Measurements from ENCODE around the gene DUSP8.
"Not testable (repeated sequence)": the region's sequence is repeated elsewhere in the genome, so short reads cannot be mapped to it uniquely, and the experiment has no call there.

DUSP8 gene

DNA sequence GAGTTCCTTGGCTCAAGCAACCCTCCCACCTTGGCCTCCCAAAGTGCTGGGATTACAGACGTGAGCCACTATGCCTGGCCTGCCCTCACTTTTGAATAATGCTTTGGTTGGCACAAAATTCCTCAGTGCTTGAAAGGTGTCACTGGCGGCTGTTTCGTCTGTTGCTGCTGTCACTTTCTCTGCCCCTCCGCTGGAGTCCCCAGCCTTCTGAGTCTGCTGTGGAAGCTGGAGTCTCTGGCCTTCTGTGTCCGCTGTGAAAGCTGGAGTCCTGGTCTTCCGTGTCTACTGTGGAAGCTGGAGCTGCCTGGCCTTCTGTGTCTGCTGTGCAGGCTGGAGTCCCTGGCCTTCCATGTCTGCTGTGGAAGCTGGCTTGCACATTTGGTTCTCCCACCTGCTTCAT, 17.9 kb upstream of the DUSP8 start:
- no peaks in the 10 kb centered on the region for H3K36me3 ChIP-seq (ENCODE audit: control insufficient read depth in 2 of 2, insufficient read depth in 1 of 2, low read length in 2 of 2)
- H3K4me3 ChIP-seq (ENCODE audit: low read depth, low read length) = no peak overlapping the region
- CTCF ChIA-PET = interaction anchor here (0.7 to 1.8 kb wide), 2 partner anchors 16 to 43 kb away, joined by 3 to 5 read pairs; no protein-coding TSS in a partner anchor
- TF ChIP-seq ZNF416 (tag by site-specific recombination; IDR thresholded peaks at IDR 0.05) (no peak), ZNF266 (tag by site-specific recombination; IDR thresholded peaks at IDR 0.05; ENCODE audit: low read depth) (no peak)
- TF ChIP-seq, protein P1, sequence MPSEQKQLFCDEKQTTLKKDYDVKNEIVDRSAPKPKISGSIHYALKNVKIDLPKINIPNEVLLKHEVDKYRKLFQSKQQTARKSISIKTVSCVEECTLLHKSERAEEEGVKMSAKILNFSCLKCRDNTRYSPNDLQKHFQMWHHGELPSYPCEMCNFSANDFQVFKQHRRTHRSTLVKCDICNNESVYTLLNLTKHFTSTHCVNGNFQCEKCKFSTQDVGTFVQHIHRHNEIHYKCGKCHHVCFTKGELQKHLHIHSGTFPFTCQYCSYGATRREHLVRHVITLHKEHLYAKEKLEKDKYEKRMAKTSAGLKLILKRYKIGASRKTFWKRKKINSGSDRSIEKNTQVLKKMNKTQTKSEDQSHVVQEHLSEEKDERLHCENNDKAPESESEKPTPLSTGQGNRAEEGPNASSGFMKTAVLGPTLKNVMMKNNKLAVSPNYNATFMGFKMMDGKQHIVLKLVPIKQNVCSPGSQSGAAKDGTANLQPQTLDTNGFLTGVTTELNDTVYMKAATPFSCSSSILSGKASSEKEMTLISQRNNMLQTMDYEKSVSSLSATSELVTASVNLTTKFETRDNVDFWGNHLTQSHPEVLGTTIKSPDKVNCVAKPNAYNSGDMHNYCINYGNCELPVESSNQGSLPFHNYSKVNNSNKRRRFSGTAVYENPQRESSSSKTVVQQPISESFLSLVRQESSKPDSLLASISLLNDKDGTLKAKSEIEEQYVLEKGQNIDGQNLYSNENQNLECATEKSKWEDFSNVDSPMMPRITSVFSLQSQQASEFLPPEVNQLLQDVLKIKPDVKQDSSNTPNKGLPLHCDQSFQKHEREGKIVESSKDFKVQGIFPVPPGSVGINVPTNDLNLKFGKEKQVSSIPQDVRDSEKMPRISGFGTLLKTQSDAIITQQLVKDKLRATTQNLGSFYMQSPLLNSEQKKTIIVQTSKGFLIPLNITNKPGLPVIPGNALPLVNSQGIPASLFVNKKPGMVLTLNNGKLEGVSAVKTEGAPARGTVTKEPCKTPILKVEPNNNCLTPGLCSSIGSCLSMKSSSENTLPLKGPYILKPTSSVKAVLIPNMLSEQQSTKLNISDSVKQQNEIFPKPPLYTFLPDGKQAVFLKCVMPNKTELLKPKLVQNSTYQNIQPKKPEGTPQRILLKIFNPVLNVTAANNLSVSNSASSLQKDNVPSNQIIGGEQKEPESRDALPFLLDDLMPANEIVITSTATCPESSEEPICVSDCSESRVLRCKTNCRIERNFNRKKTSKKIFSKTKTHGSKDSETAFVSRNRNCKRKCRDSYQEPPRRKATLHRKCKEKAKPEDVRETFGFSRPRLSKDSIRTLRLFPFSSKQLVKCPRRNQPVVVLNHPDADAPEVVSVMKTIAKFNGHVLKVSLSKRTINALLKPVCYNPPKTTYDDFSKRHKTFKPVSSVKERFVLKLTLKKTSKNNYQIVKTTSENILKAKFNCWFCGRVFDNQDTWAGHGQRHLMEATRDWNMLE (tag by site-specific recombination; conservative IDR thresholded peaks at IDR 0.05; ENCODE audit: low read depth) = no peak
- TF ChIP-seq, protein P2, sequence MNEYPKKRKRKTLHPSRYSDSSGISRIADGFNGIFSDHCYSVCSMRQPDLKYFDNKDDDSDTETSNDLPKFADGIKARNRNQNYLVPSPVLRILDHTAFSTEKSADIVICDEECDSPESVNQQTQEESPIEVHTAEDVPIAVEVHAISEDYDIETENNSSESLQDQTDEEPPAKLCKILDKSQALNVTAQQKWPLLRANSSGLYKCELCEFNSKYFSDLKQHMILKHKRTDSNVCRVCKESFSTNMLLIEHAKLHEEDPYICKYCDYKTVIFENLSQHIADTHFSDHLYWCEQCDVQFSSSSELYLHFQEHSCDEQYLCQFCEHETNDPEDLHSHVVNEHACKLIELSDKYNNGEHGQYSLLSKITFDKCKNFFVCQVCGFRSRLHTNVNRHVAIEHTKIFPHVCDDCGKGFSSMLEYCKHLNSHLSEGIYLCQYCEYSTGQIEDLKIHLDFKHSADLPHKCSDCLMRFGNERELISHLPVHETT (tag by site-specific recombination; IDR thresholded peaks at IDR 0.05) = no peak
- TF ChIP-seq, protein P3, sequence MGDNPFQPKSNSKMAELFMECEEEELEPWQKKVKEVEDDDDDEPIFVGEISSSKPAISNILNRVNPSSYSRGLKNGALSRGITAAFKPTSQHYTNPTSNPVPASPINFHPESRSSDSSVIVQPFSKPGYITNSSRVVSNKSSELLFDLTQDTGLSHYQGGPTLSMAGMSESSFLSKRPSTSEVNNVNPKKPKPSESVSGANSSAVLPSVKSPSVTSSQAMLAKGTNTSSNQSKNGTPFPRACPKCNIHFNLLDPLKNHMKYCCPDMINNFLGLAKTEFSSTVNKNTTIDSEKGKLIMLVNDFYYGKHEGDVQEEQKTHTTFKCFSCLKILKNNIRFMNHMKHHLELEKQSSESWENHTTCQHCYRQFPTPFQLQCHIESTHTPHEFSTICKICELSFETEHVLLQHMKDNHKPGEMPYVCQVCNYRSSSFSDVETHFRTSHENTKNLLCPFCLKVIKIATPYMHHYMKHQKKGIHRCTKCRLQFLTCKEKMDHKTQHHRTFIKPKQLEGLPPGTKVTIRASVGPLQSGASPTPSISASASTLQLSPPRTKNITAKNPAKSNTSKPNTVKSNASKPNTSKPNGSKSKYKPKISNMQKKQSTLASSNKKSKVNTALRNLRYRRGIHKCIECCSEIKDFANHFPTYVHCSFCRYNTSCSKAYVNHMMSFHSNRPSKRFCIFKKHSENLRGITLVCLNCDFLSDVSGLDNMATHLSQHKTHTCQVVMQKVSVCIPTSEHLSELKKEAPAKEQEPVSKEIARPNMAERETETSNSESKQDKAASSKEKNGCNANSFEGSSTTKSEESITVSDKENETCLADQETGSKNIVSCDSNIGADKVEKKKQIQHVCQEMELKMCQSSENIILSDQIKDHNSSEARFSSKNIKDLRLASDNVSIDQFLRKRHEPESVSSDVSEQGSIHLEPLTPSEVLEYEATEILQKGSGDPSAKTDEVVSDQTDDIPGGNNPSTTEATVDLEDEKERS (tag by site-specific recombination; IDR thresholded peaks at IDR 0.05) = no peak
- H3K27ac ChIP-seq (ENCODE audit: extremely low read depth, low read depth, low read length) = no peak overlapping the region
- no peaks in the 10 kb centered on the region for H3K4me1 ChIP-seq (ENCODE audit: control insufficient read depth, insufficient read depth, low read length)
- H3K9me3 ChIP-seq (ENCODE audit: control insufficient read depth, insufficient read depth, low read depth, low read length) = no peaks in the 10 kb centered on the region
- POLR2A ChIA-PET = no interaction called here

DNA sequence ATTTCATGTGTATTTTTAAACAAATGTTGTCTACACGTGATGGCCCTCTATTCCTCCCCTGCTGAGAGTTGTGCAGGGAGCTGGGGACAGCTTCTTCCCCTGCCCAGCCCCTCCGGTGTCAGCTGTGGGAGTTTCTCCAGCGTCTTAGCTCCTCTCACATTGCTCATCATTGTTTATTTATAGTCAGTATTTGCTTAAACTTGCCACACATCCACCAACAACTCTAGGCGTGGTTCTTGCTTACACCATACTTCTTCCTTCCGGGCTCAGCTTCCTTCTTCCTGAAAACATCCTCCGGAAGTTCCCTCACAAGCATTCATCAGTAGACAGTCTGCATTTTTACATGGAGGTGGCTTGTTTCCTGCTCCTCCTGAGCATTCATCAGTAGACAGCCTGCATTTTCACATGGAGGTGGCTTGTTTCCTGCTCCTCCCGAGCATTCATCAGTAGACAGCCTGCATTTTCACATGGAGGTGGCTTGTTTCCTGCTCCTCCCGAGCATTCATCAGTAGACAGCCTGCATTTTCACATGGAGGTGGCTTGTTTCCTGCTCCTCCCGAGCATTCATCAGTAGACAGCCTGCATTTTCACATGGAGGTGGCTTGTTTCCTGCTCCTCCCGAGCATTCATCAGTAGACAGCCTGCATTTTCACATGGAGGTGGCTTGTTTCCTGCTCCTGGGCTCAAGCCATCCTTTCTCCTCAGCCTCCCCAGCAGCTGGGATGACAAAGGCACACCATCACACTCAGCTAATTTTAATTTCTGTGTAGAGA, 17.3 kb upstream of the DUSP8 start:
- POLR2A ChIA-PET = interaction anchor here (1.2 kb wide), 1 partner anchor 11 kb away, joined by 5 read pairs; no protein-coding TSS in a partner anchor
- H3K9me3 ChIP-seq (ENCODE audit: control insufficient read depth, insufficient read depth, low read depth, low read length); H3K4me3 ChIP-seq (ENCODE audit: low read depth, low read length); H3K4me1 ChIP-seq (ENCODE audit: control insufficient read depth, insufficient read depth, low read length); H3K27ac ChIP-seq (ENCODE audit: extremely low read depth, low read depth, low read length); H3K36me3 ChIP-seq (ENCODE audit: control insufficient read depth in 2 of 2, insufficient read depth in 1 of 2, low read length in 2 of 2): not testable (repeated sequence)
- TF ChIP-seq SETDB1 (IDR thresholded peaks at IDR 0.05; ENCODE audit: insufficient read length, low read length) (peak; percentile 77), TRIM28 (IDR thresholded peaks at IDR 0.05; ENCODE audit: borderline replicate concordance, low read length) (peak; percentile 93; the same call in 1 of the 2 replicates)
- CTCF ChIA-PET = interaction anchor here (0.8 to 1.8 kb wide), 4 partner anchors 9 to 43 kb away, joined by 3 to 12 read pairs (median 7); partner anchors contain the start of gene KRTAP5-2

DNA sequence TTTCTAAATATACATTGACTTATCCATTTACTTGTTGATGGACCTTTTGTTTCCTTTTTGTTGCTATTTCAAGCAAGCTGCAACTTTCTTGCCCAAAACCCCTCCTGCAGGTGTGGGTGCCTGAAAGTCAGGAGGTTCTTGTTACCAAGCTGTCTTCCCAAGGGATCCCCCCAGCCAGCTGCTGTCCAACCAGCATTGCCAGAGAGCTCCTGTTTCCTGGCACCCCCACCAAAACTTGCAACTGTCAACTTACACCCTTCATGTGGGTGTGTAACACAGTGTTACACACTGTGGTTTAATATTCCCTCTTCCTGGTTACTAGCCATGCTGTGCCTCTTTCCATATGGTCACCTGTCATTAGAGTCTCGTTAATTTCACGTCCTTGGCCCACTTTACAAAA, 14.6 kb upstream of the DUSP8 start:
- ChIA-PET CTCF (interaction anchor here (1.3 kb wide), 1 partner anchor 8 kb away, joined by 3 read pairs; no protein-coding TSS in a partner anchor), POLR2A (no interaction called here)
- H3K4me1 ChIP-seq (ENCODE audit: control insufficient read depth, insufficient read depth, low read length) = no peaks in the 10 kb centered on the region
- no peak overlapping the region for H3K27ac ChIP-seq (ENCODE audit: extremely low read depth, low read depth, low read length)
- no peaks in the 10 kb centered on the region for H3K9me3 ChIP-seq (ENCODE audit: control insufficient read depth, insufficient read depth, low read depth, low read length)
- H3K36me3 ChIP-seq (ENCODE audit: control insufficient read depth in 2 of 2, insufficient read depth in 1 of 2, low read length in 2 of 2) = no peaks in the 10 kb centered on the region
- H3K4me3 ChIP-seq (ENCODE audit: low read depth, low read length) = no peak overlapping the region
- TF ChIP-seq ZNF701 (tag by site-specific recombination; IDR thresholded peaks at IDR 0.05) (no peak), ZNF549 (tag by site-specific recombination; IDR thresholded peaks at IDR 0.05) (no peak)
- TF ChIP-seq, protein P4, sequence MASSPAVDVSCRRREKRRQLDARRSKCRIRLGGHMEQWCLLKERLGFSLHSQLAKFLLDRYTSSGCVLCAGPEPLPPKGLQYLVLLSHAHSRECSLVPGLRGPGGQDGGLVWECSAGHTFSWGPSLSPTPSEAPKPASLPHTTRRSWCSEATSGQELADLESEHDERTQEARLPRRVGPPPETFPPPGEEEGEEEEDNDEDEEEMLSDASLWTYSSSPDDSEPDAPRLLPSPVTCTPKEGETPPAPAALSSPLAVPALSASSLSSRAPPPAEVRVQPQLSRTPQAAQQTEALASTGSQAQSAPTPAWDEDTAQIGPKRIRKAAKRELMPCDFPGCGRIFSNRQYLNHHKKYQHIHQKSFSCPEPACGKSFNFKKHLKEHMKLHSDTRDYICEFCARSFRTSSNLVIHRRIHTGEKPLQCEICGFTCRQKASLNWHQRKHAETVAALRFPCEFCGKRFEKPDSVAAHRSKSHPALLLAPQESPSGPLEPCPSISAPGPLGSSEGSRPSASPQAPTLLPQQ (tag by site-specific recombination; IDR thresholded peaks at IDR 0.05) = no peak
- TF ChIP-seq, protein P5, sequence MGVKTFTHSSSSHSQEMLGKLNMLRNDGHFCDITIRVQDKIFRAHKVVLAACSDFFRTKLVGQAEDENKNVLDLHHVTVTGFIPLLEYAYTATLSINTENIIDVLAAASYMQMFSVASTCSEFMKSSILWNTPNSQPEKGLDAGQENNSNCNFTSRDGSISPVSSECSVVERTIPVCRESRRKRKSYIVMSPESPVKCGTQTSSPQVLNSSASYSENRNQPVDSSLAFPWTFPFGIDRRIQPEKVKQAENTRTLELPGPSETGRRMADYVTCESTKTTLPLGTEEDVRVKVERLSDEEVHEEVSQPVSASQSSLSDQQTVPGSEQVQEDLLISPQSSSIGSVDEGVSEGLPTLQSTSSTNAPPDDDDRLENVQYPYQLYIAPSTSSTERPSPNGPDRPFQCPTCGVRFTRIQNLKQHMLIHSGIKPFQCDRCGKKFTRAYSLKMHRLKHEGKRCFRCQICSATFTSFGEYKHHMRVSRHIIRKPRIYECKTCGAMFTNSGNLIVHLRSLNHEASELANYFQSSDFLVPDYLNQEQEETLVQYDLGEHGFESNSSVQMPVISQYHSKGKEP (tag by site-specific recombination; IDR thresholded peaks at IDR 0.05) = no peak
